HepG2 (cell line): Measurements from ENCODE around the gene MIOS. TPM values are rescaled to one million over a fixed set of nuclear protein-coding genes. Genes with fewer than 3 reads are reported as not detected.

Source experiments
- ATAC-seq: fragments of 200-7000 bp; cut with Tn5 transposase; 3 replicates; pipeline ENCODE4 v1.9.1; 2020; ENCODE audit warnings: mild to moderate bottlenecking, moderate library complexity
- BruUV-seq: library from RNA; stranded (reverse); fragments of 400-500 nt; replicated peaks from 2 replicates; lab custom pipeline; 2021; lab: Mats Ljungman, UMichigan
- CTCF ChIA-PET: fragments of 300-600 bp; formaldehyde crosslinking; extraction: SDS; loops from one replicate; lab custom pipeline; 2021; ENCODE audit warnings: low total read pairs, inconsistent platforms, low intra/inter-chr PET ratio; lab: Yijun Ruan, JAX
- POLR2A ChIA-PET: fragments of 350-600 bp; sonication (Branson Sonifier 250); formaldehyde crosslinking; loops from one replicate; lab custom pipeline; 2020; ENCODE audit warnings: antibody characterized with exemption, inconsistent platforms; lab: Yijun Ruan, JAX
- DNase-seq: peaks from one replicate; pipeline ENCODE4 v3.0.0-alpha.2; 2015; ENCODE audit warnings: low spot score
- FAIRE-seq: peaks from 3 replicates; lab custom pipeline; 2011; peaks lifted over from hg19 to GRCh38; lab: Jason Lieb, UNC
- H2AFZ ChIP-seq: one replicate; pipeline ENCODE4 v1.6.1; 2011; ENCODE audit warnings: low read length, inconsistent platforms
- H3K27ac ChIP-seq: fragments of 300-600 bp; 3 replicates; pipeline ENCODE4 v1.8.0; 2011; ENCODE audit warnings: mixed run types, mild to moderate bottlenecking, mixed read lengths, low read length, inconsistent platforms; ENCODE audit not compliant: insufficient read depth; ENCODE audit errors: extremely low read length
- H3K27me3 ChIP-seq, 2 experiments: fragments of 200-600 bp in 1 of 2; 2 replicates in 1 of 2; 3 replicates in 1 of 2; pipeline versions ENCODE4 v1.6.0 to v1.8.0; 2011; ENCODE audit warnings: low read length in 2 of 2, mild to moderate bottlenecking in 2 of 2, moderate library complexity in 2 of 2, inconsistent platforms in 1 of 2; ENCODE audit not compliant: insufficient read depth in 2 of 2, control insufficient read depth in 1 of 2
- H3K36me3 ChIP-seq, 2 experiments: fragments of 200-600 bp in 1 of 2; replicated peaks in 1 of 2; 2 replicates in 1 of 2; 3 replicates in 1 of 2; pipeline versions ENCODE4 v1.5.1 to v1.8.0; 2011; ENCODE audit warnings: low read length in 2 of 2, inconsistent platforms in 1 of 2; ENCODE audit not compliant: insufficient read depth in 2 of 2, control insufficient read depth in 1 of 2
- H3K4me1 ChIP-seq: 2 replicates; pipeline ENCODE4 v1.5.1; 2012; ENCODE audit warnings: low read length, inconsistent platforms; ENCODE audit not compliant: insufficient read depth
- H3K4me2 ChIP-seq: 2 replicates; pipeline ENCODE4 v1.6.0; 2011; ENCODE audit warnings: low read depth, low read length, inconsistent platforms
- H3K4me3 ChIP-seq, 3 experiments: fragments of 200-600 bp in 1 of 3; sonication (generic), shearing (Covaris generic) in 1 of 3; replicated peaks in 1 of 3; 2 replicates each; pipeline ENCODE4 v1.5.1; 2011 to 2016; ENCODE audit warnings: low read length in 3 of 3, inconsistent platforms in 2 of 3, low read depth in 2 of 3, mild to moderate bottlenecking in 2 of 3, control low read depth in 1 of 3, mixed read lengths in 1 of 3; ENCODE audit not compliant: insufficient read depth in 1 of 3
- H3K79me2 ChIP-seq: one replicate; pipeline ENCODE4 v1.6.1; 2011; ENCODE audit warnings: low read length, inconsistent platforms; ENCODE audit not compliant: insufficient read depth
- H3K9ac ChIP-seq: 2 replicates; pipeline ENCODE4 v1.6.0; 2011; ENCODE audit warnings: mild to moderate bottlenecking, low read depth, low read length, inconsistent platforms; ENCODE audit not compliant: insufficient read depth
- H3K9me3 ChIP-seq: 2 replicates; pipeline ENCODE4 v1.5.1; 2012; ENCODE audit warnings: mild to moderate bottlenecking, low read length
- H4K20me1 ChIP-seq: 2 replicates; pipeline ENCODE4 v1.6.0; 2011; ENCODE audit warnings: inconsistent platforms, mild to moderate bottlenecking, low read length, moderate library complexity; ENCODE audit not compliant: insufficient read depth
- GABPA ChIP-seq, 2 experiments: IDR thresholded peaks; 2 replicates each; pipeline ENCODE4 v1.6.1; 2011 to 2016; ENCODE audit warnings: low read depth in 2 of 2, low read length in 1 of 2, missing biosample characterization in 1 of 2, missing genetic modification characterization in 1 of 2
- HNRNPK ChIP-seq: fragments of 200-400 bp; formaldehyde crosslinking; IDR thresholded peaks from 2 replicates; pipeline ENCODE4 v1.6.1; 2018; ENCODE audit warnings: low read length, low read depth, moderate library complexity, mild to moderate bottlenecking; ENCODE audit not compliant: poor library complexity, severe bottlenecking
- HNRNPLL ChIP-seq: fragments of 200-400 bp; formaldehyde crosslinking; IDR thresholded peaks from 2 replicates; pipeline ENCODE4 v1.6.1; 2017; ENCODE audit warnings: mild to moderate bottlenecking, low read depth, low read length; ENCODE audit not compliant: poor library complexity, severe bottlenecking
- KDM3A ChIP-seq: IDR thresholded peaks from 2 replicates; pipeline ENCODE4 v1.6.1; 2018; ENCODE audit warnings: low read depth, missing compliant biosample characterization
- MTERF4 ChIP-seq: sonication (generic); formaldehyde crosslinking; IDR thresholded peaks from 2 replicates; pipeline ENCODE4 v1.8.0; 2023; ENCODE audit warnings: mild to moderate bottlenecking, missing genetic modification reagents
- NFKB2 ChIP-seq: sonication (generic); formaldehyde crosslinking; IDR thresholded peaks from 2 replicates; pipeline ENCODE4 v1.4.0; 2020; ENCODE audit warnings: missing genetic modification reagents, borderline replicate concordance
- RFX5 ChIP-seq: IDR thresholded peaks from 2 replicates; pipeline ENCODE4 v1.6.1; 2011; ENCODE audit warnings: low read depth, low read length, improper control_type of control experiment
- RORA ChIP-seq: sonication (generic); formaldehyde crosslinking; IDR thresholded peaks from 2 replicates; pipeline ENCODE4 v1.5.0; 2020; ENCODE audit warnings: mild to moderate bottlenecking, missing genetic modification reagents, moderate library complexity
- SETDB1 ChIP-seq: sonication (generic); formaldehyde crosslinking; IDR thresholded peaks from 2 replicates; pipeline ENCODE4 v1.5.1; 2020; ENCODE audit warnings: missing genetic modification reagents, mild to moderate bottlenecking, borderline replicate concordance
- TCF12 ChIP-seq, 2 experiments: fragments of 450-650 bp in 1 of 2; sonication (generic) in 1 of 2; formaldehyde crosslinking in 1 of 2; IDR thresholded peaks; 2 replicates each; pipeline versions ENCODE4 v1.6.1 to v1.8.0; 2017 to 2022; ENCODE audit warnings: antibody characterized with exemption in 1 of 2, mild to moderate bottlenecking in 1 of 2, missing genetic modification reagents in 1 of 2, moderate library complexity in 1 of 2
- TRAFD1 ChIP-seq: sonication (generic); formaldehyde crosslinking; IDR thresholded peaks from 2 replicates; pipeline ENCODE4 v1.5.1; 2020; ENCODE audit warnings: missing genetic modification reagents, mild to moderate bottlenecking, borderline replicate concordance
- ZBTB38 ChIP-seq: sonication (generic); formaldehyde crosslinking; IDR thresholded peaks from 2 replicates; pipeline ENCODE4 v1.5.1; 2020; ENCODE audit warnings: mild to moderate bottlenecking, missing genetic modification reagents
- ZBTB7A ChIP-seq: sonication (generic); formaldehyde crosslinking; IDR thresholded peaks from 2 replicates; pipeline ENCODE4 v1.8.0; 2022; ENCODE audit warnings: mild to moderate bottlenecking, missing genetic modification reagents
- ZNF557 ChIP-seq: sonication (generic); formaldehyde crosslinking; IDR thresholded peaks from 2 replicates; pipeline ENCODE4 v1.4.0; 2020; ENCODE audit warnings: missing genetic modification reagents
- ZNF777 ChIP-seq: sonication (generic); formaldehyde crosslinking; IDR thresholded peaks from 2 replicates; pipeline ENCODE4 v1.4.0; 2020; ENCODE audit warnings: missing genetic modification reagents
- ZSCAN31 ChIP-seq: sonication (generic); formaldehyde crosslinking; IDR thresholded peaks from 2 replicates; pipeline ENCODE4 v1.5.0; 2020; ENCODE audit warnings: low read depth, mild to moderate bottlenecking, missing genetic modification reagents
- WGBS: methylation state at CpG from one replicate; pipeline ENCODE4 v1.1.6; 2017; ENCODE audit warnings: low lambda C conversion rate; 5-methylcytosine and 5-hydroxymethylcytosine counted together
- in situ Hi-C: cut with HindIII; loops from 2 replicates; pipeline ENCODE4 v1.10.0; 2017; ENCODE audit warnings: low pct_unique_long_range_greater_than_20kb; ENCODE audit not compliant: extremely low pct_ligation_motif_present
- intact Hi-C: fragments of 100-400 bp; cut with micrococcal nuclease; formaldehyde crosslinking; loops from one replicate; pipeline ENCODE4 v1.10.0; 2022; ENCODE audit not compliant: unreplicated experiment
- polyA plus RNA-seq, 8 experiments: library from polyadenylated mRNA; depleted of rRNA in 3 of 8; stranded (reverse) in 7 of 8; unstranded in 1 of 8; fragments of >200 nt; fragmentation: Illumina TruSeq in 4 of 8; extraction: Trizol in 4 of 8; gene quantifications; 2 replicates each; pipeline versions ENCODE4 v1.2.1 to v1.2.3, GENCODE V29; 2011 to 2016; ENCODE audit warnings: low read depth in 4 of 8, missing spikeins in 1 of 8, mixed read lengths in 1 of 8; ENCODE audit not compliant: insufficient read depth in 1 of 8
- total RNA-seq, 5 experiments: library from RNA; depleted of rRNA; stranded (reverse); fragments of >200 nt; fragmentation: Illumina TruSeq; extraction: Trizol; gene quantifications; 2 replicates each; pipeline ENCODE4 v1.2.3, GENCODE V29; 2016; ENCODE audit warnings: low read depth in 1 of 5

Gene MIOS
- total and polyA plus RNA-seq, 2 of the 13 experiments (the other 11 are each of a cell fraction or from before 2014, with no cell fraction given) = 15.2 to 33.5 TPM

- H4K20me1 ChIP-seq = no peaks in the 10 kb centered on the region
- no peak for TF ChIP-seq KDM3A
- TF ChIP-seq TCF12 (IDR thresholded peaks at IDR 0.05) = no peak
- no peak for TF ChIP-seq TCF12 (CRISPR knock-in tag; IDR thresholded peaks at IDR 0.05)
- no peak for TF ChIP-seq ZBTB38 (CRISPR knock-in tag)
- TF ChIP-seq ZNF557 (CRISPR knock-in tag) = no peak
- TF ChIP-seq TRAFD1 = no peak
- no peak for TF ChIP-seq ZSCAN31
- no peak for TF ChIP-seq GABPA (IDR thresholded peaks at IDR 0.05; ENCODE audit: low read depth, low read length)
- TF ChIP-seq GABPA (CRISPR knock-in tag; IDR thresholded peaks at IDR 0.05; ENCODE audit: low read depth) = no peak
- no peak for TF ChIP-seq ZBTB7A (CRISPR knock-in tag)
- TF ChIP-seq HNRNPK = no peak
- no peak for TF ChIP-seq MTERF4 (CRISPR knock-in tag)
- TF ChIP-seq ZNF777 (CRISPR knock-in tag) = no peak
- TF ChIP-seq HNRNPLL = no peak
- TF ChIP-seq NFKB2 (CRISPR knock-in tag) = no peak
- TF ChIP-seq RORA (CRISPR knock-in tag) = no peak
- TF ChIP-seq SETDB1 (CRISPR knock-in tag) = no peak
- TF ChIP-seq RFX5 = no peak
- no peaks in the 10 kb centered on the region for H3K79me2 ChIP-seq
- no peak for DNase-seq
- H3K27ac ChIP-seq = no peak overlapping the region
- ChIA-PET CTCF (no interaction called here), POLR2A (no interaction called here)
- no peak overlapping the region for H3K4me3 ChIP-seq
- no peaks in the 10 kb centered on the region for H3K27me3 ChIP-seq
- in situ Hi-C loops = no loop called here
- H3K4me1 ChIP-seq = peaks cover 48% of the 10 kb centered on the region
- BruUV-seq = no TSS peak
- intact Hi-C loops = no loop called here
- 66% methylated on average over 2 of the region's 2 CpGs for WGBS
- no peak overlapping the region for H3K4me2 ChIP-seq
- H2AFZ ChIP-seq = no peak overlapping the region
- H3K36me3 ChIP-seq = no peaks in the 10 kb centered on the region
- H3K9ac ChIP-seq = no peak overlapping the region
- no peak for ATAC-seq
- H3K9me3 ChIP-seq = no peaks in the 10 kb centered on the region
- FAIRE-seq = no peak
Observed at GRCh38 chr7:7519056-7519455, 47.6 kb upstream of the MIOS start.
